Left lung (tissue), 10 donors: ENCODE results near the gene PREX1. TPM values are rescaled to one million over a fixed set of nuclear protein-coding genes. Genes with fewer than 3 reads are reported as not detected.
A peak's percentile ranks its signal among the peaks of the same experiment; 100 is the strongest.
"Not testable (repeated sequence)": the region's sequence is repeated elsewhere in the genome, so short reads cannot be mapped to it uniquely, and the experiment has no call there.

Experiments
- ATAC-seq: fragments of 200-7000 bp; cut with Tn5 transposase; one replicate; pipeline ENCODE4 v1.9.1; 2020; ENCODE audit warnings: moderate library complexity
- DNase-seq, 4 donors: peaks; one replicate each; pipeline ENCODE4 v3.0.0-alpha.2; 2013 to 2020
- H3K27ac ChIP-seq, 2 donors: fragments of 200-600 bp; sonication (generic) in 1 of 2; one replicate each; pipeline versions ENCODE4 v1.5.0 to v1.8.0; 2020 to 2021
- H3K27me3 ChIP-seq, 2 donors: fragments of 200-600 bp; sonication (generic) in 1 of 2; one replicate each; pipeline versions ENCODE4 v1.5.0 to v1.8.0; 2020 to 2021
- H3K36me3 ChIP-seq, 2 donors: fragments of 200-600 bp; sonication (generic) in 1 of 2; one replicate each; pipeline versions ENCODE4 v1.5.0 to v1.8.0; 2020 to 2021
- H3K4me1 ChIP-seq, 2 donors: fragments of 200-600 bp; one replicate each; pipeline ENCODE4 v1.8.0; 2021
- H3K4me3 ChIP-seq, 2 donors: fragments of 200-600 bp; sonication (generic) in 1 of 2; one replicate each; pipeline versions ENCODE4 v1.5.0 to v1.8.0; 2020 to 2021; ENCODE audit warnings: mild to moderate bottlenecking in 1 of 2
- H3K9me3 ChIP-seq, 2 donors: fragments of 200-600 bp; sonication (generic) in 1 of 2; one replicate each; pipeline versions ENCODE4 v1.5.0 to v1.8.0; 2020 to 2021
- intact Hi-C, 2 donors: fragments of 100-400 bp; cut with DNase I; formaldehyde crosslinking; loops; one replicate each; pipeline versions ENCODE4 v1.11.2 to v1.14.2; 2022
- polyA plus RNA-seq, 6 donors: library from polyadenylated mRNA; unstranded; fragments of 120-200 nt; gene quantifications; one replicate each; pipeline ENCODE4 v1.2.1, GENCODE V29; 2013; ENCODE audit not compliant: insufficient read length in 6 of 6
- total RNA-seq, 2 donors: library from RNA; stranded (reverse); fragmentation: NEBNext Ultra II Directional; extraction: Animal tissue kit (Norgen Biotek cat#: 25700); gene quantifications; one replicate each; pipeline ENCODE4 v1.2.1, GENCODE V29; 2021
- TF ChIP-seq, protein P1 (sequence below), 2 donors: fragments of 200-600 bp; sonication (generic) in 1 of 2; IDR thresholded peaks; one replicate each; pipeline versions ENCODE4 v1.5.0 to v1.8.0; 2021; ENCODE audit warnings: antibody characterized with exemption in 2 of 2
- donor health status: DM: no; HTN: yes; CAD: no.
- donor health status: DM: no; HTN: no; CAD: no.

Gene PREX1
- total and polyA plus RNA-seq, 8 donors = 20.3 to 111 (median 26.1) TPM

- H3K36me3 ChIP-seq = no peaks in the 10 kb centered on the region
Observed at GRCh38 chr20:48777821-48778220, 50.0 kb downstream of the PREX1 start.

GRCh38 chr20:48777005-48777404 lies 50.8 kb downstream of the PREX1 start:
- H3K27ac ChIP-seq = peak overlapping the region; percentile 33 to 87
- TF ChIP-seq, protein P1, sequence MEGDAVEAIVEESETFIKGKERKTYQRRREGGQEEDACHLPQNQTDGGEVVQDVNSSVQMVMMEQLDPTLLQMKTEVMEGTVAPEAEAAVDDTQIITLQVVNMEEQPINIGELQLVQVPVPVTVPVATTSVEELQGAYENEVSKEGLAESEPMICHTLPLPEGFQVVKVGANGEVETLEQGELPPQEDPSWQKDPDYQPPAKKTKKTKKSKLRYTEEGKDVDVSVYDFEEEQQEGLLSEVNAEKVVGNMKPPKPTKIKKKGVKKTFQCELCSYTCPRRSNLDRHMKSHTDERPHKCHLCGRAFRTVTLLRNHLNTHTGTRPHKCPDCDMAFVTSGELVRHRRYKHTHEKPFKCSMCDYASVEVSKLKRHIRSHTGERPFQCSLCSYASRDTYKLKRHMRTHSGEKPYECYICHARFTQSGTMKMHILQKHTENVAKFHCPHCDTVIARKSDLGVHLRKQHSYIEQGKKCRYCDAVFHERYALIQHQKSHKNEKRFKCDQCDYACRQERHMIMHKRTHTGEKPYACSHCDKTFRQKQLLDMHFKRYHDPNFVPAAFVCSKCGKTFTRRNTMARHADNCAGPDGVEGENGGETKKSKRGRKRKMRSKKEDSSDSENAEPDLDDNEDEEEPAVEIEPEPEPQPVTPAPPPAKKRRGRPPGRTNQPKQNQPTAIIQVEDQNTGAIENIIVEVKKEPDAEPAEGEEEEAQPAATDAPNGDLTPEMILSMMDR (IDR thresholded peaks at IDR 0.05) = no peak

More at GRCh38 chr20:48777821-48778220, 50.0 kb downstream of the PREX1 start:
- ATAC-seq = no peak
- peaks cover 3 to 99% of the 10 kb centered on the region in 2 donors for H3K4me1 ChIP-seq
- peaks cover 0 to 3% of the 10 kb centered on the region in 2 donors for H3K27me3 ChIP-seq
- TF ChIP-seq, protein P1 (IDR thresholded peaks at IDR 0.05) = no peak
- no peak overlapping the region for H3K4me3 ChIP-seq
- intact Hi-C loops = loop anchor here in 1 of 2 donors (10.0 kb wide), 1 partner anchor 47 kb away; the partner anchor contains the start of gene PREX1
- no peak for DNase-seq
- H3K27ac ChIP-seq = peak overlapping the region in 1 of 2 donors; percentile 87
- peaks cover 0 to 3% of the 10 kb centered on the region in 2 donors for H3K9me3 ChIP-seq

GRCh38 chr20:48776306-48776705 lies 51.5 kb downstream of the PREX1 start:
- Histone ChIP-seq H3K4me1 (peaks cover 6 to 99% of the 10 kb centered on the region in 2 donors), H3K27ac (peak overlapping the region; percentile 33 to 87), H3K9me3 (peaks cover 0 to 3% of the 10 kb centered on the region in 2 donors), H3K27me3 (peaks cover 0 to 11% of the 10 kb centered on the region in 2 donors), H3K4me3 (no peak overlapping the region), H3K36me3 (no peaks in the 10 kb centered on the region)
- TF ChIP-seq, protein P1 (IDR thresholded peaks at IDR 0.05) = no peak
- ATAC-seq (no peak), DNase-seq (peak in 1 of 4 donors; percentile 80)
- intact Hi-C loops = loop anchor here in 1 of 2 donors (10.0 kb wide), 1 partner anchor 48 kb away; the partner anchor contains the start of gene PREX1

More at GRCh38 chr20:48777005-48777404, 50.8 kb downstream of the PREX1 start:
- intact Hi-C loops = loop anchor here in 1 of 2 donors (10.0 kb wide), 1 partner anchor 48 kb away; the partner anchor contains the start of gene PREX1
- DNase-seq (no peak), ATAC-seq (peak; percentile 19)
- H3K4me1 ChIP-seq = peaks cover 3 to 99% of the 10 kb centered on the region in 2 donors
- H3K4me3 ChIP-seq = no peak overlapping the region
- peaks cover 0 to 4% of the 10 kb centered on the region in 2 donors for H3K27me3 ChIP-seq
- peaks cover 0 to 3% of the 10 kb centered on the region in 2 donors for H3K9me3 ChIP-seq
- no peaks in the 10 kb centered on the region for H3K36me3 ChIP-seq

DNA sequence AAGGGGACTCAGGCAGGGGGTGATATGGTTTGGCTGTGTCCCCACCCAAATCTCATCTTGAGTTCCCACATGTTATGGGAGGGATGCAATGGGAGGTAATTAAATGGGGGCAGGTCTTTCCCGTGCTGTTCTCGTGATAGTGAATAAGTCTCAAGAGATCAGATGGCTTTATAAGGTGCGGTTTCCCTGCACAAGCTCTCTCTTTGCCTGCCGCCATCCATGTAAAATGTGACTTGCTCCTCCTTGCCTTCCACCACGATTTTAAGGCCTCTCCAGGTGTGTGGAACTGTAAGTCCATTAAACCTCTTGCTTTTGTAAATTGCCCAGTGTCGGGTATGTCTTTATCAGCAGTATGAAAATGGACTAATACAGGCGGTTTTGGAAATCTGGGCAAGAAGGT lies 52.3 kb downstream of the PREX1 start:
- DNase-seq, ATAC-seq, H3K9me3 ChIP-seq, H3K36me3 ChIP-seq, H3K4me3 ChIP-seq: not testable (repeated sequence)
- H3K27ac ChIP-seq = peak overlapping the region in 1 of 2 donors; percentile 87
- intact Hi-C loops = loop anchor here in 1 of 2 donors (10.0 kb wide), 1 partner anchor 49 kb away; the partner anchor contains the start of gene PREX1
- H3K27me3 ChIP-seq = peaks cover 0 to 19% of the 10 kb centered on the region in 2 donors
- H3K4me1 ChIP-seq = peaks cover 12 to 99% of the 10 kb centered on the region in 2 donors

DNA sequence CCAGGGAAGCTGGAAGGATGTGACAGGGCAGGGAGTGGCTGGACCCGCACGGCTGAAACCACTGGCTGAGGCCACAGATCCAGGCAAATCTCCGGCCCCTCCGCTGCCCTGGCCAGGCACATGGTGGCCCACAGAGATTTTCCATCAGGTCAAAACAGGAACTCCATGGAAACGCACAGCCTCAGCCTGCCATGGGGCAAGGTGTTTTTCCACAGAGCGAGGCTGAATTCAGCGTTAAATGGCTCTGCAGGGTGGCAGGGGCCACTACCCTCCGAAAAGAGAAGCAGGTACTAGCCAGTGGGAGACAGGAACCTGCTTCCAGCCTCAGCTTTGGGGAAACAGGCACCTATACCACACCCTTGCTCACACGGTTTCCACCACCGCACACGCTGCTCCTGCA lies 53.1 kb downstream of the PREX1 start:
- H3K4me3 ChIP-seq = no peak overlapping the region
- peak overlapping the region; percentile 39 to 87 for H3K27ac ChIP-seq
- TF ChIP-seq, protein P1 (IDR thresholded peaks at IDR 0.05) = no peak
- DNase-seq = peak in 1 of 4 donors; percentile 78
- peaks cover 13 to 99% of the 10 kb centered on the region in 2 donors for H3K4me1 ChIP-seq
- peaks cover 0 to 2% of the 10 kb centered on the region in 2 donors for H3K9me3 ChIP-seq
- no peak for ATAC-seq
- intact Hi-C loops = loop anchor here in 1 of 2 donors (10.0 kb wide), 1 partner anchor 50 kb away; the partner anchor contains the start of gene PREX1
- peaks cover 0 to 25% of the 10 kb centered on the region in 2 donors for H3K27me3 ChIP-seq
- H3K36me3 ChIP-seq = no peaks in the 10 kb centered on the region
